Tibial nerve (tissue), 4 donors: ENCODE measurements around the gene CANT1. TPM values are rescaled to one million over a fixed set of nuclear protein-coding genes. Genes with fewer than 3 reads are reported as not detected.
"Not testable (repeated sequence)": the region's sequence is repeated elsewhere in the genome, so short reads cannot be mapped to it uniquely, and the experiment has no call there.

ENCODE experiments used
- DNase-seq, 2 donors: peaks; one replicate each; pipeline ENCODE4 v3.0.0-alpha.2; 2019; ENCODE audit warnings: low spot score in 2 of 2
- H3K27ac ChIP-seq, 4 donors: fragments of 200-600 bp; sonication (generic) in 3 of 4; one replicate each; pipeline ENCODE4 v1.5.1; 2017 to 2019; ENCODE audit warnings: mild to moderate bottlenecking in 1 of 4
- H3K27me3 ChIP-seq, 2 donors: fragments of 200-600 bp; sonication (generic) in 1 of 2; one replicate each; pipeline versions ENCODE4 v1.5.1 to v1.6.0; 2017 to 2019
- H3K36me3 ChIP-seq, 3 donors: fragments of 200-600 bp; sonication (generic); one replicate each; pipeline ENCODE4 v1.5.1; 2018 to 2019
- H3K4me1 ChIP-seq, 4 donors: fragments of 200-600 bp; sonication (generic) in 3 of 4; one replicate each; pipeline ENCODE4 v1.5.1; 2017 to 2019
- H3K4me3 ChIP-seq, 4 donors: fragments of 200-600 bp; sonication (generic) in 3 of 4; one replicate each; pipeline ENCODE4 v1.5.1; 2017 to 2019; ENCODE audit warnings: mild to moderate bottlenecking in 1 of 4, moderate library complexity in 1 of 4
- H3K9me3 ChIP-seq, 4 donors: fragments of 200-600 bp; sonication (generic) in 3 of 4; one replicate each; pipeline ENCODE4 v1.5.1; 2017 to 2019
- CTCF ChIP-seq, 5 experiments: fragments of 200-600 bp in 3 of 5; fragments of 450-650 bp in 2 of 5; sonication (generic) in 3 of 5; IDR thresholded peaks; one replicate each; pipeline ENCODE4 v1.5.1; 2016 to 2019; ENCODE audit warnings: antibody characterized with exemption in 5 of 5, mild to moderate bottlenecking in 3 of 5, moderate library complexity in 2 of 5
- EP300 ChIP-seq, 2 donors: sonication (generic); formaldehyde crosslinking; IDR thresholded peaks; one replicate each; pipeline ENCODE4 v1.6.1; 2017; ENCODE audit warnings: antibody characterized with exemption in 2 of 2, mild to moderate bottlenecking in 1 of 2
- POLR2A ChIP-seq, 2 donors: fragments of 450-650 bp; IDR thresholded peaks; one replicate each; pipeline ENCODE4 v1.6.1; 2017; ENCODE audit warnings: antibody characterized with exemption in 2 of 2, mild to moderate bottlenecking in 2 of 2, moderate library complexity in 2 of 2
- WGBS, 2 donors: methylation state at CpG; one replicate each; pipeline ENCODE4 v1.1.5; 2018; 5-methylcytosine and 5-hydroxymethylcytosine counted together
- total RNA-seq, 4 donors: library from RNA; depleted of rRNA; stranded (reverse); fragments of >200 nt; gene quantifications; one replicate each; pipeline ENCODE4 v1.1.0, GENCODE V29; 2016

The CANT1 gene
- total RNA-seq, 4 donors from 2014 or later, result 21.0 to 27.3 (median 25.5) TPM

- no peak for DNase-seq
- no peak overlapping the region for H3K27ac ChIP-seq
- H3K9me3 ChIP-seq, result no peaks in the 10 kb centered on the region
- TF ChIP-seq POLR2A (IDR thresholded peaks at IDR 0.05) (no peak), EP300 (IDR thresholded peaks at IDR 0.05) (no peak), CTCF (IDR thresholded peaks at IDR 0.05) (no peak)
- H3K4me1 ChIP-seq, result peaks cover 4 to 84% (median 29%) of the 10 kb centered on the region in 4 donors
- H3K4me3 ChIP-seq, result no peak overlapping the region
- H3K27me3 ChIP-seq, result no peaks in the 10 kb centered on the region
- 89 to 91% methylated on average over 26 of the region's 26 CpGs for WGBS, 2 donors
- no peaks in the 10 kb centered on the region for H3K36me3 ChIP-seq
These were observed 22.7 kb upstream of the CANT1 start for GRCh38 chr17:79031996-79032875.

- H3K4me3 ChIP-seq, H3K36me3 ChIP-seq, DNase-seq, H3K27me3 ChIP-seq, H3K9me3 ChIP-seq: not testable (repeated sequence)
- 77 to 80% methylated on average over 12 of the region's 12 CpGs for WGBS, 2 donors
- peak overlapping the region in 1 of 4 donors; percentile 40 for H3K27ac ChIP-seq
- H3K4me1 ChIP-seq, result peaks cover 0 to 84% (median 38%) of the 10 kb centered on the region in 4 donors
These were observed 21.1 kb upstream of the CANT1 start for GRCh38 chr17:79030636-79031035.

- peak overlapping the region in 2 of 4 donors; percentile 41 to 48 for H3K27ac ChIP-seq
- 77 to 82% methylated on average over 16 of the region's 16 CpGs for WGBS, 2 donors
- no peak for DNase-seq
These were observed 19.9 kb upstream of the CANT1 start for GRCh38 chr17:79029327-79030009.

GRCh38 chr17:79028496-79029326, 19.1 kb upstream of the CANT1 start:
- Histone ChIP-seq H3K9me3 (no peaks in the 10 kb centered on the region), H3K27ac (peak overlapping the region in 2 of 4 donors; percentile 15 to 86), H3K36me3 (no peaks in the 10 kb centered on the region), H3K4me1 (peaks cover 0 to 84% (median 42%) of the 10 kb centered on the region in 4 donors), H3K27me3 (peaks cover 0 to 5% of the 10 kb centered on the region in 2 donors), H3K4me3 (no peak overlapping the region)
- no peak for DNase-seq
- WGBS, 2 donors, result 72 to 77% methylated on average over 14 to 17 of the region's 17 CpGs
- TF ChIP-seq POLR2A (IDR thresholded peaks at IDR 0.05) (no peak), CTCF (IDR thresholded peaks at IDR 0.05) (peak in 1 of 5 experiments; percentile 17)

More at GRCh38 chr17:79029327-79030009, 19.9 kb upstream of the CANT1 start:
- Histone ChIP-seq H3K4me3 (no peak overlapping the region), H3K36me3 (no peaks in the 10 kb centered on the region), H3K9me3 (no peaks in the 10 kb centered on the region), H3K4me1 (peaks cover 0 to 84% (median 42%) of the 10 kb centered on the region in 4 donors), H3K27me3 (peaks cover 0 to 5% of the 10 kb centered on the region in 2 donors)
- no peak for TF ChIP-seq EP300 (IDR thresholded peaks at IDR 0.05)
- TF ChIP-seq CTCF (IDR thresholded peaks at IDR 0.05), result no peak
- TF ChIP-seq POLR2A (IDR thresholded peaks at IDR 0.05), result no peak

GRCh38 chr17:79027925-79028491, 18.4 kb upstream of the CANT1 start:
- TF ChIP-seq CTCF (IDR thresholded peaks at IDR 0.05) (no peak), EP300 (IDR thresholded peaks at IDR 0.05) (no peak), POLR2A (IDR thresholded peaks at IDR 0.05) (no peak)
- Histone ChIP-seq H3K27me3 (peaks cover 0 to 5% of the 10 kb centered on the region in 2 donors), H3K4me3 (peak overlapping the region in 1 of 4 donors; percentile 78), H3K4me1 (peaks cover 0 to 83% (median 41%) of the 10 kb centered on the region in 4 donors), H3K27ac (peak overlapping the region in 3 of 4 donors; percentile 15 to 86 (median 22)), H3K36me3 (no peaks in the 10 kb centered on the region), H3K9me3 (no peaks in the 10 kb centered on the region)
- WGBS, 2 donors, result 18 to 22% methylated on average over 15 to 16 of the region's 16 CpGs
- DNase-seq, result peak in 1 of 2 donors; percentile 13
